GM19351 (cell line): Measurements from ENCODE around the gene ANKS1A.

Experiments used
- ATAC-seq: cut with Tn5 transposase; IDR thresholded peaks from one replicate; pipeline ENCODE4 v1.9.1; 2021; ENCODE audit warnings: mild to moderate bottlenecking, moderate library complexity; ENCODE audit not compliant: unreplicated experiment

ANKS1A gene

GRCh38 chr6:35036059-35036827, 147.2 kb downstream of the ANKS1A start:
- ATAC-seq = no peak

DNA sequence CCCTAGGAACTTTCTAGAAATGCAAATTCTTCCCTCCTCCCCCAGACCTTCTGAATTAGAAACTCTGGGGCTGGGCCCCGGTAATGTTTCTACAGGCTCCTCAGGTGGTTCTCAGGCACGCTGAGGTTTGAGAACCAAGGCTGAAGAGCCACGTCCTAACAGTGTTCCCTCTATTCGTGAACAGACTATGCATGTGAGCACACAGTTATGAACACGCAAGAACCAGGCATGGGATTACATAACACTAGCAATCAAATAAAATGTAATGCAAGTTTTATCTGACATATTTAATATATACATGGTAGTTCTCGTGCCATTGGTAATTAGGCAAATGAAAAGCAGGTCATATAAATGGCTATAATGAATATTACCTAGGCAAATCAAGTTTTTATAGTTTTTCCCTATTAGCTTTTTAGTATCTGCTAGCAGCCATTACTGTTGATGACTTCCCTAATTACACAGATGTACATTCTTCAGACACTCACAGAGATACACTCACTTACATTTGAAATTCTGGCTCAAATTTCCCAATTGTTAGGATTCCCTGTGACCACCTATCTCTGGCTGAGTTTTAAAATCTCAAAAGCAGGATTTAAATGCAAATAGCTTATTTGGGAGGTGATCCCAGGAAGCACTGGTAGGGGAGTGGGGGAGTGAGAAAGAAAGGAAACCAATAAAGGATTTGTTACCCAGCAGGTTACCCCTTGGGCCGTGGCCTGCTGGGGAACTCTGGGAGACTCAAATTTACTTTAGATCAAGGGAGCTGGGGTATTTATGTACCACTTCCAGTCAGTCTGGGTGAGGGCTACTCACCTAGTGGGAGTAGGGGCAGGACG, 148.0 kb downstream of the ANKS1A start:
- ATAC-seq = no peak

DNA sequence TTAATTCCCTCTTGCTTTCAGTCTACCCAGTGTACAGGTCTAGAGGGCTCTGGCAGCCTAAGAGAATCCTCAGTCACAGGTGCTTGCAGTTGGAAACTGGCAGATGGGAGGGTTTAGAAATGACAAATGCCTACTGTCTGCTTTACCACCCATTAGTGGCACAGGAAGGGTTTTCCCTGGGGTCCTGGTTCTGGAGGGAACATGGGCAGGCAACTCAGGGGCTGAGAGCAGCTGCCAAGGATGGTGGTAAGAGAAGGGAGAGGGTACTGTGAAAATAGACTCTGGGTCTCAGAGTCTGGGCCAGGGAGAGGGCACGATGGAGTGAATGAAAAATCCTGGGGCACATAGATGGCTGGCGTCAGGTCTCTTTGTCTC, 148.6 kb downstream of the ANKS1A start:
- no peak for ATAC-seq

DNA sequence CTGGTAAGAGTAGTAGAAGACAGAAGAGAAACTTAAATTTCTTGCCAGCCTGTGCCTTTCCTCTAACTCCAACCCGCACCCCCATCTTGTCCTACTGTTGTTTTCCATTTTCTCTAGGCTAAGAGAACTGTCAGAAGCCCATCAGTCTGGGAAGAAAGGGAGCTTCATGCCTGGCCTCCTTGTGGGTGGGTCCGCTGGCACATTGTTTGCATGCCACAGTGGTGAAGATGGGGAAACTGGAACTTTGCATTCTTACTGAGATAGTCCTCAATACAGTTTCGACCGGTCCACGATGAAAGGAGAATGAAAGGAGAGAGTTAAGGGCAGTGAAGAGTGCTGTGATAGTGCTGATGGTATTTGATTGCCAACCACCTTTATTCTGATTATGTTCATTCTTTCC, 149.0 kb downstream of the ANKS1A start:
- no peak for ATAC-seq

GRCh38 chr6:35040398-35040797, 151.3 kb downstream of the ANKS1A start:
- ATAC-seq = no peak

- no peak for ATAC-seq
Observed at GRCh38 chr6:35041086-35041861, 152.2 kb downstream of the ANKS1A start.

GRCh38 chr6:35042031-35042815, 153.2 kb downstream of the ANKS1A start:
- no peak for ATAC-seq

GRCh38 chr6:35043381-35044130, 154.5 kb downstream of the ANKS1A start:
- no peak for ATAC-seq

DNA sequence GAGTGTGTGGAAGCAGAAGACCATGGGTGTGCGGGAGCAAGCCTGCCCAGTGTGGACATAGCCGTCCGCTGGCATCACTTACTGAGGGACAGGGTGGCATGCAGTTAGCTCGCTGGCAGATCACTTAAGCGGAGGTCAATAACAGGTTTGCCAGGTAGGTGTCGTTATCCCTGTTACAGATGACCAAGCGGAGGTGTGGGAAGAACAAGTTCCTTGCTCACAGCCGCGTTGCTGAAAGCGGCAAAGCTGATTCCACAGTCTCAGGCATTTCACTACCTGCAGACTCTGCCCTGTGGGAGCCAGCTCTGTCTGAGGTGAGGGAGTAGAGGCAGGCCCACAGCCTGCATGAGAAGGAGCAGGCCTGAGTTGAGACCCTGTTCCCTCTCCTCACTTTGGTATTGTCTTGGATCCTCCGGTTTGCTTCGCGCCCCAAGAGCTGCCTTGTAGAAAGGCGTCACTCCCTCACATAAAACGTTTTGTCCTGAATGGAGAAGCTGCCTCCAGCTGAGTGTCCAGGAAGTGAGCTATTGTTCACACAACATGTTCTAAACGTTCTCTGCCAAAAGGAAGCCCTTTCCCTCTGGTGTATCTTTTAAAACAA, 155.2 kb downstream of the ANKS1A start:
- ATAC-seq = no peak

DNA sequence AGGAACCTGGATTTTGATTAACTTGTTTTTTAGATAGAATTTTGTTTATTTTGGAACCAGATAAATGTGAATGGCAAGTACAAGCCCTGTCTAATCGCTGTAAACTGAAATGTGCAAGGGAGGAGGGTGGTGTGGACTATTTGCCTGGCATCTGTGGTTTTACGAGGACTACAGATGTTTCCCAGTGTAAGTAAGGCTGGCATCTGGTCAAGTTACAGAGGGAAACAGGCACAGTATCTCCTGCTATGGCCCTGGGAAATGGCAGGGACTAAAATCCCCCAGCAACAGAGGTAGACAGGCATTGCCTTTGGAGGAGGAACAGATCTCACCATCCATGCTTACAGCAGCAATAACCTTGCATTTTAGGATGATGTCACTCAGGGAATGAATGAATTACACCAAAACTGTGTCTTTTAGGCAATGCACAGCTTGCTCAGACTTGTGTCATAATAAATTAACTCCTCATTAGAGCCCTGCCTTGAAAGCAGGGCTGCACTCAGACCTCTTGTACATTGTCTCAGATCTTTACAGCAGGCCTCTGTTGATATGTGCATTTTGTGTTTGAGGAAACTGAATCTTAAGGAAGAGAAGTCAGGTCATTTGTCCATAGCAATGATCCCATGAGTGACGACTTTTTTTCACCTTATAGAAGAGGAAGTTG, 155.8 kb downstream of the ANKS1A start:
- no peak for ATAC-seq

DNA sequence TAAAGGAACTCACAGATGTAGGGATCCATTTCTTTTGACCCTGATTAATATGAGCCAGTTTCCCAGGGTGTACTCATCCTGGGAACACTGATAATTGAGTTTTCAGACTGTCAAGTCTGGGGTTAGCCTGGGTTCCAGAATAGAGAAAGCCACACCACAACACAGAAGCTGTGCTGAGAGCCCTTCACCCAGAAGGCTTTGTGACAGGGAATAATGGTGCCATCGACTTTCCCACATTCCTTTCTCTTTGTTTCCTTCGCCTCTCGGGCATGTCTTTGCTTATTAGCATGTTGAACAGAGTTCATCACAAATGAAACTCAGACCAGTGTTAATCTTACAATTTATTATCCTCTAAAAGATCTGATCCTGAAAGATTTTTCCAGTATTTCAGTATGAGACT, 157.0 kb downstream of the ANKS1A start:
- no peak for ATAC-seq

GRCh38 chr6:35046862-35047261, 157.8 kb downstream of the ANKS1A start:
- ATAC-seq = no peak

DNA sequence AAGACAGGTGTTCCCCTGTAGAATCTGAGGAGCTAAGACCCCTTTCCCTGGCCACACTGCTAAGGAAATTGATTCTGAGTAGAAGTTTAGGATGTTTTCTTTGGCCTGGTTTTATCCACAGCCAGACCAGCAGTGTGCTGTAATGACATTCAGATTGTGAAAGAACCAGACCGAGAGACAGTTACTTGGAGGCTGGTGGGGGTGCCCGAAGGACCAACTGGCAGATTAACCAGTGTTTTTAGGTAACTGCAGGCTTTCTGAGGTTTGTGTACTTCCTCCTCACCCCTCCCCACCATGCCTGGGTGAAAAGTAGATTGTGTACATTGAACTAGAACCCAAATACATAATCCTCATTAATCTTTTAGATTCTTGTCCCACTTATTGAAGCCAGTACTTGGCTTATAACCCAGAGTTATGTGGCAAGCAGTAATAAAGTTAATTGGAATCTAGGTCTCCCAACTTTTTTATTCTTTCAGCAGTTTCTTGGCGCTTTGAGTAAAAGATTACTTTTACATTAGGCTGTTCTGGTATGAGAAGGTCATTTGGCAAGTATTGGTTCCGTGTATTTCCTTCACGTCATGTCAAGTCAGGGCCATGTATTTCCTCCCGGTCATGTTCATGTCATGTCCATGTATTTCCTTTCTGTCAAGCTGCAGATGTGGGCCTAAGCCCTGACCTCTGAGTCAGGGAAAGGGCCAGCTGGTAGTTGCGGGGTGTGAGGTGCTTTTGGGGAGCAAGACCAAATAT, 158.4 kb downstream of the ANKS1A start:
- no peak for ATAC-seq

GRCh38 chr6:35048031-35048613, 159.1 kb downstream of the ANKS1A start:
- no peak for ATAC-seq

- ATAC-seq = no peak
Observed at GRCh38 chr6:35048631-35049083, 159.6 kb downstream of the ANKS1A start.

DNA sequence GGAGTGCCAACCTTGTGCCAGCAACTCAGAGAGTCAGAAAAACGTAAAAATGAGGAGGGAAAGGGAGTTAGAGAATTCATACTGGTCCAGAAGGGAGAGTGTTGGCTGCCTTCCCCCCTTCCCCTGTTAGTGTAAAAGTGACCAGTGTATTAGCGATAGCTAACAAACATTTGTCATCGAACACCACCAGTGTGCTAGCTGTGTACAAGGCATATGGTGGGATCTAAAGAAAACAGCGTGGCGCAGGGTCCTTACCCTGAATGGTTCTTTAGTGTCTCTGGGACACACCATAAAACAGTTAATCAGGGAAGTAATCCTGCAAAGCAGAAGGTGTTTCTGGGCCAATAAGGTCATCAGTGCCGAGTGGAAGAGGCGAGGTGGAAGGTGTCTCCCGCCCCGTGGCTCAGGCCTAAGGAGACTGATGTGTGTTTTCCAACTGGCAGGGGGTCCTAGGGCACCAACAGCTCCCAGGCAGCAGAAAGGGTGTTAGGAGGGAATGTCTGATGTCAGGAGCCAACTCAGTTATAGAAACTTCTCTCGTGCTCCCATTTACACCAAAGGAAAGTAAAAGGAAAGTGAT, 160.2 kb downstream of the ANKS1A start:
- no peak for ATAC-seq

DNA sequence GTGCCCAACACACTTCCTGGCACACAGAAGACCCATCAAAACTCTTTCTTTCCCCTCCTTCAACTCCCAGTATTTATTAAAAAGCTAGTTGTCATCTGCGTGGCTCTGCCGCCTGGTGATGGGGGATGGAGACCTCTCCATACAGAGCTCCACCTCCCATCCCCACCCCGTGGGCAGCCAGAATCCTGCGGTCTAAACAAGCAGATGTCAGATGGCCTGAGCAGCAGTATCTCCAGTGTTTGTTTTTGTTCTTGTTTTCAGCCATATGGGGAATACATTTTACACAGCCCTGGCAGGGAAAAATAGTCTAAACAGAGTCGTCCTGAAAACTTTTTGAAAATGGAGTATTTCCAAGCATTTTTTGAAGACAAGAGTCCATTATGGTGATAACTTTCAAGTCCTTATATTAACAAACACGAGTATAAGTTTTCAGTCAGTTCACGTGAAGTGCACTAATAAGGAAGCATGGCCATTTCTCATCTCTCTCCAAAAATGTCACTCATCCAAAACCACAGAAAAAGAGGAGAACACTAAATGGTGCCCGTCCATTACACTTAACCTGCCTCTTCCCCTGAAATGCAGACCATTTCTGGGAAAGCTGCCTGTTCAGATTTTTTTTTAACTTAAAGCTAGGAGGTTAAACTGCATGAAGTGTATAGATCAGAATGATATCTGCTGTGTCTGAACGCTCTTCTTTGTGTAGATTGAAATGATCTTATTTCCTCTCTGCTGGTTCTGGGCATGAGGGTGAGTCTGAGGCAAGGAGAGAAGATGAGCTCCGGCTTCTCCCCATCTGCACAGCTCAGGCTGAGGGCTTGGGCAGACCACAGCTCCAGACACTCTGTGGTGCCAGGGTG, 161.1 kb downstream of the ANKS1A start:
- no peak for ATAC-seq
